Measurements from ENCODE around the gene TAS1R1. TPM values are rescaled to one million over a fixed set of nuclear protein-coding genes. Genes with fewer than 3 reads are reported as not detected.
A peak's percentile ranks its signal among the peaks of the same experiment; 100 is the strongest.
"Not testable (repeated sequence)": the region's sequence is repeated elsewhere in the genome, so short reads cannot be mapped to it uniquely, and the experiment has no call there.

The TAS1R1 gene
- total RNA-seq, 1 experiment from 2014 or later = not detected

- in situ Hi-C loops (cut with HindIII; ENCODE audit: low sequenced_read_pairs) = no loop called here
- DNase-seq (ENCODE audit: low spot score) = no peak
Measured at GRCh38 chr1:6585841-6586240, 30.7 kb downstream of the TAS1R1 start.

DNA sequence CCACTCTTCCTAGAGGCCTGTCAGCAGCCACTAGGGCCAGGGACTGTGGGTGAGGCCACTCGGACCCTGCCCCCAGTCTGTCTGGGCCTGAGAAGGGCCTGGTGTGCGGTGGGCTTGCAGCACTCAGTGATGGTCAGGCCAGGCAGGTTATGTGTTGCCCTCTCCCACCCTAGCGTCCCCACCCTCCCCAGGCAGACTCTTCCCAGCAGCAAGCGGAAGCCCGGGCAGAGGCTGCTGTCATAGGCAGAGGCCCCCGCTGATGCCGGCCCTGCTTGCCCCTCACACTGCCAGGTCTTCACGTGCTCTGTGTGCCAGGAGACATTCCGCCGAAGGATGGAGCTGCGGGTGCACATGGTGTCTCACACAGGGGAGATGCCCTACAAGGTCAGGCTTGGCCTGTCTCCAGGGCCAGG, 31.3 kb downstream of the TAS1R1 start:
- no peak for DNase-seq (ENCODE audit: low spot score)
- in situ Hi-C loops (cut with HindIII; ENCODE audit: low sequenced_read_pairs) = no loop called here

DNA sequence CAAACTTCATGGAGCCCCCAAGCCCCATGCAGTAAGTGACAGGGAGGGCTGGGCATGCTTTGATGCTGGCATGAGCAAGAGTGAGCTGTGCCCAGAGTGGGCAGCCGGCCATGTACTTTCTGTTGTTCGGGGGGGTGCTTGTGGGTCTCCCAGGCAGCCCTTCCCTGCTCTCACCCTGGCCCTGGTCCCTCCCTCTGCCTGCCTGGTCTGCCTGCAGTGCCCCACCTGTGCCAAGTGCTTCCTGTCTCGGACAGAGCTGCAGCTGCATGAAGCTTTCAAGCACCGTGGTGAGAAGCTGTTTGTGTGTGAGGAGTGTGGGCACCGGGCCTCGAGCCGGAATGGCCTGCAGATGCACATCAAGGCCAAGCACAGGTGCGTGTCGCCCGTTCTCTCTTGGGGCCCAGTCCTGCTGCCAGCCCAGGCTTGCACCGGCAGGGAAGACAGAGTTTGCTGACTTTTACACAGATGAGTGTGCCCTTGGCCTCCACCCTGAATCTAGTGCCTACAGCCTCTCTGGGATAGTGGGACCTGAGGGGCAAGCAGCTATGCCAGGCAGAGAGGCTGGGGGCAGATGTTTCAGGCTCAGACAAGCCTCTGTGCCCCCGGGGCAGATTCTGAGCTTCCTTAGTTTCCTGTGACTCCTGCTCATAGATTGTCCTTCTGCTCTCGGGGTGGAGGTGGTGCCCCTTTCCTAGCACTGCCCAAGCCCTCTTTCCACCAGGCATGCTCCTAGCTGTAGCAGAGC, 32.3 kb downstream of the TAS1R1 start:
- DNase-seq (ENCODE audit: low spot score) = peak; percentile 81
- in situ Hi-C loops (cut with HindIII; ENCODE audit: low sequenced_read_pairs) = no loop called here

GRCh38 chr1:6588128-6588892, 33.2 kb downstream of the TAS1R1 start:
- DNase-seq (ENCODE audit: low spot score) = no peak
- in situ Hi-C loops (cut with HindIII; ENCODE audit: low sequenced_read_pairs) = no loop called here

DNA sequence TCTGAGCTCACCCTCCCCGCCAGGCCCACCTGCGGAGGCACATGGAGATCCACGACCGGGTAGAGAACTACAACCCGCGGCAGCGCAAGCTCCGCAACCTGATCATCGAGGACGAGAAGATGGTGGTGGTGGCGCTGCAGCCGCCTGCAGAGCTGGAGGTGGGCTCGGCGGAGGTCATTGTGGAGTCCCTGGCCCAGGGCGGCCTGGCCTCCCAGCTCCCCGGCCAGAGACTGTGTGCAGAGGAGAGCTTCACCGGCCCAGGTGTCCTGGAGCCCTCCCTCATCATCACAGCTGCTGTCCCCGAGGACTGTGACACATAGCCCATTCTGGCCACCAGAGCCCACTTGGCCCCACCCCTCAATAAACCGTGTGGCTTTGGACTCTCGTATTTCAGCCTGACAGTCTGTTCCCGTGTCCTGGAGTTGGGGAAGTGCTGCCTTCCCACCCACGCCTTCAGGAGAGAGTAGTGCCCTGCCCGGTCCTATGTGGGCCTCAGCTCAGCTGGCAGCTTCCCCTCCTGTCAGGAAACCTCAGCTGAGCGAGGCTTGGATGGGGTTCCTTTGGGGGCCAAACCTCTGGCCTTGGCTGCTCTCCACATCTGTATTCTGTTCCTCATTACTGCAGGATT, 33.9 kb downstream of the TAS1R1 start:
- DNase-seq (ENCODE audit: low spot score) = no peak
- in situ Hi-C loops (cut with HindIII; ENCODE audit: low sequenced_read_pairs) = no loop called here

GRCh38 chr1:6590046-6590445, 34.9 kb downstream of the TAS1R1 start:
- no peak for DNase-seq (ENCODE audit: low spot score)
- in situ Hi-C loops (cut with HindIII; ENCODE audit: low sequenced_read_pairs) = no loop called here

DNA sequence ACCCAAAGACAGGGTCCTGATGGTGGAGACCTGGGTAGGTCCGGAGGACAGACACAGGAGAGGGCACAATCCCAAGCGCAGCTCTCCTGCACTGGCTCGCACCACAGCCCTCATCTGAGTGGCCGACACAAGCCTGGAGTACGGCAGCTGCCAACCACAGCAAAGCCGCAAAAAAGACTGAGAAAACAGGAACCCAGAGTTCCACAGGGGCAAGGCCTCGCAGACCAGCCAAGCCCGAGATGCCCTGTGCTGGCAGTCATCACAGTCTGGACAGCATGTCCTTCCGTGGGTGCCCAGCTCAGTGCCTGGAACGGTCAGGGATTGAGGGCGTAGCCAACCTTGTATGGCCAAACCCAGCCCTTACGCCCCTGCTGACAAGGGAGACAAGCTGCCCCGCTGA, 36.1 kb downstream of the TAS1R1 start:
- in situ Hi-C loops (cut with HindIII; ENCODE audit: low sequenced_read_pairs) = no loop called here
- DNase-seq (ENCODE audit: low spot score) = no peak

DNA sequence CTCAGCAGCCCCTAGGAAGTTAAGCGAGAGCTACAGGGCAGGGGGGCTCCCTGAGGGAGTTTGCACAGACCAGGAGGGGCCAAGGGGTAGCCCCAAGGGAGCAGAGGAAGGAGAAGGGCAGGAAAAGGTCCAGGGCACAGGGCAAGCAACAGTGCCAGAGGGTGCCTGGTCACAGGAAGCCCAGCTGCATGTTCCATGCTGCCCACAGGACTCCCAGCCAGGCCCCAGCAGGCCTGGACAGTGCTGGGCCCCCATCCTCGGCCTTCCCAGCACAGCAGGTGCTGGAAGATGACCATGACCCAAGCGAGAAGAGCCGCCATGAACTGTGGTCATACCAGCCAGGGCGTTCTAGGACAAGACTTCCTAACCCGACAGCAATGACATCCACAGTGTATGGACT, 36.5 kb downstream of the TAS1R1 start:
- no peak for DNase-seq (ENCODE audit: low spot score)
- in situ Hi-C loops (cut with HindIII; ENCODE audit: low sequenced_read_pairs) = no loop called here

GRCh38 chr1:6592441-6592840, 37.3 kb downstream of the TAS1R1 start:
- in situ Hi-C loops (cut with HindIII; ENCODE audit: low sequenced_read_pairs) = no loop called here
- DNase-seq (ENCODE audit: low spot score) = no peak

- no peak for DNase-seq (ENCODE audit: low spot score)
- in situ Hi-C loops (cut with HindIII; ENCODE audit: low sequenced_read_pairs) = no loop called here
Measured at GRCh38 chr1:6592865-6593593, 37.9 kb downstream of the TAS1R1 start.

GRCh38 chr1:6593810-6594209, 38.7 kb downstream of the TAS1R1 start:
- in situ Hi-C loops (cut with HindIII; ENCODE audit: low sequenced_read_pairs) = no loop called here
- DNase-seq (ENCODE audit: low spot score) = no peak

GRCh38 chr1:6594977-6595740, 40.1 kb downstream of the TAS1R1 start:
- no peak for DNase-seq (ENCODE audit: low spot score)
- in situ Hi-C loops (cut with HindIII; ENCODE audit: low sequenced_read_pairs) = no loop called here

DNA sequence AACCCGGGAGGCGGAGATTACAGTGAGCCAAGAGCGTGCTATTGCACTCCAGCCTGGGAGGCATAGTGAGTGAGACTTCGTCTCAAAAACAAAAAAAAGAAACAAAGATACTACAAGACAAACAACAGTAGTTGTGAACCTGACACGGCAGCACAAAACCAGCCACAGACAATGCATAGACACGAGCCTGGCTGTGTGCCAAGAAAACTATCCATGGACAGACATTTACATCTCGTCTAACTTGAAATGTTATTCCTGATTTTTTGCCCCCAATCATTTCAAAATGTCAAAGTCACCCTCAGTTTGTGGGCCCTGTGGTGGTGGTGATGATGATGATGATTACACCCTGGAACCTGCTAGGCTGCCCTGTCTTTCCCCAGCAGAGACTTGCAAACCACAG, 41.2 kb downstream of the TAS1R1 start:
- no peak for DNase-seq (ENCODE audit: low spot score)
- in situ Hi-C loops (cut with HindIII; ENCODE audit: low sequenced_read_pairs) = no loop called here

- in situ Hi-C loops (cut with HindIII; ENCODE audit: low sequenced_read_pairs) = no loop called here
- no peak for DNase-seq (ENCODE audit: low spot score)
Measured at GRCh38 chr1:6596886-6597776, 42.0 kb downstream of the TAS1R1 start.

- DNase-seq (ENCODE audit: low spot score) = no peak
Measured at GRCh38 chr1:6597777-6598131, 42.6 kb downstream of the TAS1R1 start.

GRCh38 chr1:6599141-6599975, 44.3 kb downstream of the TAS1R1 start:
- in situ Hi-C loops (cut with HindIII; ENCODE audit: low sequenced_read_pairs) = no loop called here
- no peak for DNase-seq (ENCODE audit: low spot score)

More at GRCh38 chr1:6597777-6598131, 42.6 kb downstream of the TAS1R1 start:
- in situ Hi-C loops (cut with HindIII; ENCODE audit: low sequenced_read_pairs) = no loop called here

DNA sequence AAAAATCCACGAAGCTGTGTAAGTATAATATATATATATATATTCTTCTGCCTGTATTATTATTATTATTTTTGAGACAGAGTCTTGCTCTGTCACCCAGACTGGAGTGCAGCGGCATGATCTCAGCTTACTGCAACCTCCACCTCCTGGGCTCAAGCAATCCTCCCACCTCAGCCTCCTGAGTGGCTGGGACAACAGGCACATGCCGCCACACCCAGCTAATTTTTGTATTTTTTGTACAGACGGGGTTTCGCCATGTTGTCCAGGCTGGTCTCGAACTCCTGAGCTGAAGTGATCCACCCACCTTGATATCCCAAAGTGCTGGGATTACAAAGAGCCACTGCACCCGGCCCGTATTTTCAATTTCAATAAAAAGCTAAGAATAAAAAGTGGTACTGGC, 44.9 kb downstream of the TAS1R1 start:
- in situ Hi-C loops (cut with HindIII; ENCODE audit: low sequenced_read_pairs); DNase-seq (ENCODE audit: low spot score): not testable (repeated sequence)
